ENCODE results near the gene ZMYND10. TPM values are rescaled to one million over a fixed set of nuclear protein-coding genes. Genes with fewer than 3 reads are reported as not detected.
A peak's percentile ranks its signal among the peaks of the same experiment; 100 is the strongest.

ZMYND10 gene
- total RNA-seq, 1 experiment from 2014 or later, result 0.29 TPM

DNA sequence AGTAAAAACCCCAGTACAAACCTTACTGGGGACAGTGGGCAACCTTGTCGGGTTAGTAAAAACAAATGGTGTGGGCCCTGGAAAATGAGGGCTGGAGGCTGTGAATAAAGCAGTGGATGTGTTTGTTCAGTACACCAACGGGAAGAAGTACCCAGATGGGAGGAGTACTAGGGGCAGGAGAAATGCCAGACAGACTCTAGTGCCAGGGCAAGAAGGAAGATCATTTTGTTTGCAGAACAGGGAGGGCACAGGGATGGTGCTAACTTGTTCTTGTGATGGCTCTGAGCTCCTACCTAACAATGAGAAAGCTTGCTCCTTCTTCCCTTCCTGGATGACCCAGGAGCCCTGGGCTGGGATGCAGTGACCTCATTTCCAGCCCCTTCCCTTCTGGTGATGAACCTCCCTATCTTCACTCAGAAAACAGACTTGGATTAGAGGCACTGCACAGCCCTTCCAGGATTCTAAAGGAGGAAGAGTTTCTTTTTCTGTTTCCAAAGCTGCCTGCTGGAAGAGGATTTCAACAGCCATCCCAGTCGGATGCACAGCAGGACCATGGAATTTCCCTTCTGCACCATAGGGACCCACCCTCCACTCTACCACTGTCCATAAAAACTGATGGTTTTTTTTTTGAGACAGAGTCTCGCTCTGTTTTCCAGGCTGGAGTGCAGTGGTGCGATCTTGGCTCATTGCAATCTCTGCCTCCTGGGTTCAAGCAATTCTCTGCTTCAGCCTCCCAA lies 11.0 kb downstream of the ZMYND10 start:
- POLR2A ChIA-PET, result no interaction called here

GRCh38 chr3:50333744-50334328 lies 11.7 kb downstream of the ZMYND10 start:
- POLR2A ChIA-PET, result no interaction called here
- CTCF ChIA-PET, result interaction anchor here (0.6 kb wide), 1 partner anchor 69 kb away, joined by 7 read pairs; no protein-coding TSS in a partner anchor
- no peaks in the 10 kb centered on the region for H3K27me3 Mint-ChIP-seq (ENCODE audit: insufficient read depth, unreplicated experiment)
- H3K36me3 ChIP-seq (ENCODE audit: control insufficient read depth, insufficient read depth, low read length), result peaks cover 6% of the 10 kb centered on the region
- intact Hi-C loops (cut with micrococcal nuclease; ENCODE audit: unreplicated experiment), result no loop called here
- BruUV-seq (replicated peaks), result no TSS peak
- DNase-seq, result no peak
- no peaks in the 10 kb centered on the region for H3K27me3 ChIP-seq (replicated peaks; ENCODE audit: control insufficient read depth, insufficient read depth, low read length)
- no peak overlapping the region for H3K4me3 ChIP-seq (ENCODE audit: low read depth, low read length)
- peaks cover 6% of the 10 kb centered on the region for H3K4me1 Mint-ChIP-seq (ENCODE audit: low read depth, unreplicated experiment)
- H3K4me1 ChIP-seq, result peaks cover 16% of the 10 kb centered on the region
- no peak overlapping the region for H3K27ac Mint-ChIP-seq (ENCODE audit: unreplicated experiment)
- peaks cover 68% of the 10 kb centered on the region for H3K36me3 Mint-ChIP-seq (ENCODE audit: insufficient read depth, unreplicated experiment)
- H3K9me3 Mint-ChIP-seq (ENCODE audit: unreplicated experiment), result no peaks in the 10 kb centered on the region
- H3K4me3 Mint-ChIP-seq (ENCODE audit: unreplicated experiment), result peak overlapping the region; percentile 22
- H3K9me3 ChIP-seq, result no peaks in the 10 kb centered on the region
- TF ChIP-seq, protein P1, sequence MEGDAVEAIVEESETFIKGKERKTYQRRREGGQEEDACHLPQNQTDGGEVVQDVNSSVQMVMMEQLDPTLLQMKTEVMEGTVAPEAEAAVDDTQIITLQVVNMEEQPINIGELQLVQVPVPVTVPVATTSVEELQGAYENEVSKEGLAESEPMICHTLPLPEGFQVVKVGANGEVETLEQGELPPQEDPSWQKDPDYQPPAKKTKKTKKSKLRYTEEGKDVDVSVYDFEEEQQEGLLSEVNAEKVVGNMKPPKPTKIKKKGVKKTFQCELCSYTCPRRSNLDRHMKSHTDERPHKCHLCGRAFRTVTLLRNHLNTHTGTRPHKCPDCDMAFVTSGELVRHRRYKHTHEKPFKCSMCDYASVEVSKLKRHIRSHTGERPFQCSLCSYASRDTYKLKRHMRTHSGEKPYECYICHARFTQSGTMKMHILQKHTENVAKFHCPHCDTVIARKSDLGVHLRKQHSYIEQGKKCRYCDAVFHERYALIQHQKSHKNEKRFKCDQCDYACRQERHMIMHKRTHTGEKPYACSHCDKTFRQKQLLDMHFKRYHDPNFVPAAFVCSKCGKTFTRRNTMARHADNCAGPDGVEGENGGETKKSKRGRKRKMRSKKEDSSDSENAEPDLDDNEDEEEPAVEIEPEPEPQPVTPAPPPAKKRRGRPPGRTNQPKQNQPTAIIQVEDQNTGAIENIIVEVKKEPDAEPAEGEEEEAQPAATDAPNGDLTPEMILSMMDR (IDR thresholded peaks at IDR 0.05; ENCODE audit: insufficient read depth in 1 of 2, low read depth in 1 of 2, low read length in 1 of 2, severe bottlenecking in 1 of 2, unreplicated experiment in 1 of 2), result no peak

More for the DNA sequence above, 11.0 kb downstream of the ZMYND10 start:
- Histone ChIP-seq H3K9me3 (no peaks in the 10 kb centered on the region), H3K4me1 (peaks cover 16% of the 10 kb centered on the region), H3K27me3 (replicated peaks; ENCODE audit: control insufficient read depth, insufficient read depth, low read length) (no peaks in the 10 kb centered on the region), H3K4me3 (ENCODE audit: low read depth, low read length) (no peak overlapping the region), H3K36me3 (ENCODE audit: control insufficient read depth, insufficient read depth, low read length) (peaks cover 6% of the 10 kb centered on the region)
- no peak for DNase-seq
- BruUV-seq (replicated peaks), result no TSS peak
- H3K27me3 Mint-ChIP-seq (ENCODE audit: insufficient read depth, unreplicated experiment), result no peaks in the 10 kb centered on the region
- CTCF ChIA-PET, result no interaction called here
- TF ChIP-seq, protein P1 (IDR thresholded peaks at IDR 0.05; ENCODE audit: insufficient read depth in 1 of 2, low read depth in 1 of 2, low read length in 1 of 2, severe bottlenecking in 1 of 2, unreplicated experiment in 1 of 2), result no peak
- H3K27ac Mint-ChIP-seq (ENCODE audit: unreplicated experiment), result no peak overlapping the region
- H3K9me3 Mint-ChIP-seq (ENCODE audit: unreplicated experiment), result no peaks in the 10 kb centered on the region
- H3K36me3 Mint-ChIP-seq (ENCODE audit: insufficient read depth, unreplicated experiment), result peaks cover 71% of the 10 kb centered on the region
- peak overlapping the region; percentile 22 for H3K4me3 Mint-ChIP-seq (ENCODE audit: unreplicated experiment)
- intact Hi-C loops (cut with micrococcal nuclease; ENCODE audit: unreplicated experiment), result no loop called here
- peaks cover 11% of the 10 kb centered on the region for H3K4me1 Mint-ChIP-seq (ENCODE audit: low read depth, unreplicated experiment)

DNA sequence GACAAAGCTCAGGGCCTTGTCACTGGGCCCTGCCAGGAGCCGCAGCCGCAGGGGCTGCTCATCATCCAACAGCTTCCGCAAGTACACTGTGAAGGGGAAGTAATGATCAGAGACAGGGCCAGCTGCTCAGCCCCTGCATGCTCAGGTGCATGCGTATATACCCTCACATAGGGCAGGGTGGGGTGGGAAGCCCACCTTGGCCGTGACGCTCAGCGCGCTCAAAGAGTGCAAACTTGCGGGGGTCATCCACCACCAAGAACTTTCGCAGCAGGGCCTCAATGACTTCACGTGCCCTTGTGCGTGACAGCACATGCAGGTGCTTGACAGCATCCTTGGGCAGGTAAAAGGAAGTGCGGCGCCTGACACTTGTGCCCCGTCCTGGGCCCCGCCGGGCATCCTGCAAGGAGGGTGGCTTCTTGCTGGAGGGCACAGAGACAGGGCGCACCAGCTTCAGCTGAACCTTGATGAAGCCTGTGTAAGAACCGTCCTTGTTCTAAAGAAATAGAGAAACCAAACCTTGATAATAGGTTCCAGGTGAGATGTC lies 14.1 kb downstream of the ZMYND10 start:
- H3K36me3 Mint-ChIP-seq (ENCODE audit: insufficient read depth, unreplicated experiment), result peaks cover 77% of the 10 kb centered on the region
- no TSS peak for BruUV-seq (replicated peaks)
- Histone ChIP-seq H3K4me1 (peaks cover 7% of the 10 kb centered on the region), H3K36me3 (ENCODE audit: control insufficient read depth, insufficient read depth, low read length) (peaks cover 6% of the 10 kb centered on the region), H3K9me3 (no peaks in the 10 kb centered on the region), H3K27me3 (replicated peaks; ENCODE audit: control insufficient read depth, insufficient read depth, low read length) (no peaks in the 10 kb centered on the region), H3K4me3 (ENCODE audit: low read depth, low read length) (no peak overlapping the region)
- H3K4me3 Mint-ChIP-seq (ENCODE audit: unreplicated experiment), result no peak overlapping the region
- DNase-seq, result no peak
- CTCF ChIA-PET, result interaction anchor here (1.3 kb wide), 1 partner anchor 10 kb away, joined by 3 read pairs; no protein-coding TSS in a partner anchor
- no peaks in the 10 kb centered on the region for H3K4me1 Mint-ChIP-seq (ENCODE audit: low read depth, unreplicated experiment)
- TF ChIP-seq, protein P1 (IDR thresholded peaks at IDR 0.05; ENCODE audit: insufficient read depth in 1 of 2, low read depth in 1 of 2, low read length in 1 of 2, severe bottlenecking in 1 of 2, unreplicated experiment in 1 of 2), result no peak
- POLR2A ChIA-PET, result no interaction called here
- no peaks in the 10 kb centered on the region for H3K27me3 Mint-ChIP-seq (ENCODE audit: insufficient read depth, unreplicated experiment)
- no peaks in the 10 kb centered on the region for H3K9me3 Mint-ChIP-seq (ENCODE audit: unreplicated experiment)
- intact Hi-C loops (cut with micrococcal nuclease; ENCODE audit: unreplicated experiment), result no loop called here
- H3K27ac Mint-ChIP-seq (ENCODE audit: unreplicated experiment), result no peak overlapping the region
